M059J (cell line): ENCODE data around the gene C11orf54. TPM values are rescaled to one million over a fixed set of nuclear protein-coding genes. Genes with fewer than 3 reads are reported as not detected.
"Not testable (repeated sequence)": the region's sequence is repeated elsewhere in the genome, so short reads cannot be mapped to it uniquely, and the experiment has no call there.

ENCODE experiments used
- DNase-seq: peaks from one replicate; pipeline ENCODE4 v3.0.0-alpha.2; 2012; ENCODE audit warnings: low read depth
- total RNA-seq: library from RNA; depleted of rRNA; stranded (reverse); fragments of >200 nt; shearing (Covaris generic); gene quantifications from 2 replicates; pipeline ENCODE4 v1.2.3, GENCODE V29; 2014

Gene C11orf54
- total RNA-seq, 1 experiment from 2014 or later: 17.5 TPM

GRCh38 chr11:93734427-93735222 lies 6.8 kb upstream of the C11orf54 start:
- no peak for DNase-seq

- no peak for DNase-seq
Measured at GRCh38 chr11:93735627-93736026, 5.8 kb upstream of the C11orf54 start.

GRCh38 chr11:93736129-93736528 lies 5.3 kb upstream of the C11orf54 start:
- no peak for DNase-seq

- DNase-seq: peak; percentile 52
Measured at GRCh38 chr11:93737904-93738612, 3.4 kb upstream of the C11orf54 start.

GRCh38 chr11:93738647-93739081 lies 2.8 kb upstream of the C11orf54 start:
- DNase-seq: no peak

- peak; percentile 58 for DNase-seq
Measured at GRCh38 chr11:93740031-93740729, 1.3 kb upstream of the C11orf54 start.

GRCh38 chr11:93740730-93741093 lies 760 bp upstream of the C11orf54 start:
- peak; percentile 63 for DNase-seq

- DNase-seq: peak; percentile 73
Measured at GRCh38 chr11:93741882-93742226, 382 bp downstream of the C11orf54 start.

GRCh38 chr11:93743291-93743690 lies 1.8 kb downstream of the C11orf54 start:
- no peak for DNase-seq

GRCh38 chr11:93744669-93745004 lies 3.2 kb downstream of the C11orf54 start:
- no peak for DNase-seq

GRCh38 chr11:93745005-93745755 lies 3.7 kb downstream of the C11orf54 start:
- DNase-seq: not testable (repeated sequence)

- no peak for DNase-seq
Measured at GRCh38 chr11:93746101-93746500, 4.6 kb downstream of the C11orf54 start.

- DNase-seq: no peak
Measured at GRCh38 chr11:93747122-93747521, 5.7 kb downstream of the C11orf54 start.

- no peak for DNase-seq
Measured at GRCh38 chr11:93751001-93751400, 9.5 kb downstream of the C11orf54 start.

GRCh38 chr11:93753241-93753640 lies 11.8 kb downstream of the C11orf54 start:
- DNase-seq: no peak

GRCh38 chr11:93756748-93757147 lies 15.3 kb downstream of the C11orf54 start:
- no peak for DNase-seq

- no peak for DNase-seq
Measured at GRCh38 chr11:93757301-93757700, 15.8 kb downstream of the C11orf54 start.

GRCh38 chr11:93757924-93758865 lies 16.7 kb downstream of the C11orf54 start:
- no peak for DNase-seq

GRCh38 chr11:93759123-93759522 lies 17.7 kb downstream of the C11orf54 start:
- not testable (repeated sequence) for DNase-seq

- no peak for DNase-seq
Measured at GRCh38 chr11:93761910-93762309, 20.4 kb downstream of the C11orf54 start.

- no peak for DNase-seq
Measured at GRCh38 chr11:93765551-93765950, 24.1 kb downstream of the C11orf54 start.
